Right lobe of liver (tissue), 4 donors: ENCODE results near the gene PAPOLG.

Experiments
- POLR2A ChIP-seq: fragments of 450-650 bp; IDR thresholded peaks from one replicate; pipeline ENCODE4 v1.6.1; 2017; ENCODE audit warnings: antibody characterized with exemption, mild to moderate bottlenecking
- TF ChIP-seq, protein P1 (sequence below), 4 donors: fragments of 200-600 bp in 3 of 4; fragments of 450-650 bp in 1 of 4; IDR thresholded peaks; one replicate each; pipeline versions ENCODE4 v1.5.1 to v1.8.0; 2016 to 2022; ENCODE audit warnings: antibody characterized with exemption in 4 of 4, mild to moderate bottlenecking in 2 of 4
- donor health status: DM: no; HTN: no; CAD: no.
- donor health status: DM: no; HTN: no; CAD: no.
- donor health status: DM: no; HTN: yes; CAD: no.

DNA sequence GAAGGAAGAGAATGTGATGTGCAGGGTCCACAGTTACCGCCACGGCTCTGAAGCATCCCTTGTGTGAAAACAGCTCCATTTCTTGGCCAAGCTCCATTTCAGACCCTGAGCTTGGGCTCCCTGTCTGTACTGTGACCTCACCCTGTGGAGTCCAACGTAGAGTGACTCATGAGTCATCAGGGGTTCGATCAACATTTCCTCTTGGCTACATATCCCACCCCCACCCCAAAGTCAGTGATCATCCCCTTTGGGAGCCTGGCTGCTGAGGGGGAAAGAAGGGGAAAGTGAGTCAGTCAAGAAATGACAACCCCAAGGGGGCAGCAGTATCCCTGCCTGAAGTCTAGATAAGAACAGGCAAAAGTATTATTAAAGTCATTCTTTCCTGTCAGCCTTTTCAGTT, 62.2 kb downstream of the PAPOLG start:
- no peak for TF ChIP-seq POLR2A
- TF ChIP-seq, protein P1, sequence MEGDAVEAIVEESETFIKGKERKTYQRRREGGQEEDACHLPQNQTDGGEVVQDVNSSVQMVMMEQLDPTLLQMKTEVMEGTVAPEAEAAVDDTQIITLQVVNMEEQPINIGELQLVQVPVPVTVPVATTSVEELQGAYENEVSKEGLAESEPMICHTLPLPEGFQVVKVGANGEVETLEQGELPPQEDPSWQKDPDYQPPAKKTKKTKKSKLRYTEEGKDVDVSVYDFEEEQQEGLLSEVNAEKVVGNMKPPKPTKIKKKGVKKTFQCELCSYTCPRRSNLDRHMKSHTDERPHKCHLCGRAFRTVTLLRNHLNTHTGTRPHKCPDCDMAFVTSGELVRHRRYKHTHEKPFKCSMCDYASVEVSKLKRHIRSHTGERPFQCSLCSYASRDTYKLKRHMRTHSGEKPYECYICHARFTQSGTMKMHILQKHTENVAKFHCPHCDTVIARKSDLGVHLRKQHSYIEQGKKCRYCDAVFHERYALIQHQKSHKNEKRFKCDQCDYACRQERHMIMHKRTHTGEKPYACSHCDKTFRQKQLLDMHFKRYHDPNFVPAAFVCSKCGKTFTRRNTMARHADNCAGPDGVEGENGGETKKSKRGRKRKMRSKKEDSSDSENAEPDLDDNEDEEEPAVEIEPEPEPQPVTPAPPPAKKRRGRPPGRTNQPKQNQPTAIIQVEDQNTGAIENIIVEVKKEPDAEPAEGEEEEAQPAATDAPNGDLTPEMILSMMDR (IDR thresholded peaks at IDR 0.05) = no peak
